ENCODE measurements around the gene CDC42.

DNA sequence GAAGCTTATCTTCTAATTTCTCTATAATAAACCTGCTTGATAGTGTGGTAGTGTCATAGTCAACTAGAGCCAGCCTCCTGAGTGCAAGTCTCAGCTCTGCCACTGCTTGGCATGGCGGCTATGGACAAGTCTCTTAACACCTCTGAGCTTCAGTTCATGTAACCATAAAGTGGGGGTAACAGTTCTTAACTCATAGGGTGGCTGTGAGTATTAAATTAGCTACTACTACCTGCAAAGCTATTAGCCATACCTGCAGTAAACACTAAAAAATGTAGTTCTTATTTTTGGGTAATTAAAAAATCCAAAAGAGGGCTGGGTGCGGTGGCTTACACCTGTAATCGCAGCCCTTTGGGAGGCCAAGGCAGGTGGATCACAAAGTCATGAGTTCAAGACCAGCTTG lies 2.2 kb upstream of the CDC42 start:
- TF ChIP-seq, protein P1, sequence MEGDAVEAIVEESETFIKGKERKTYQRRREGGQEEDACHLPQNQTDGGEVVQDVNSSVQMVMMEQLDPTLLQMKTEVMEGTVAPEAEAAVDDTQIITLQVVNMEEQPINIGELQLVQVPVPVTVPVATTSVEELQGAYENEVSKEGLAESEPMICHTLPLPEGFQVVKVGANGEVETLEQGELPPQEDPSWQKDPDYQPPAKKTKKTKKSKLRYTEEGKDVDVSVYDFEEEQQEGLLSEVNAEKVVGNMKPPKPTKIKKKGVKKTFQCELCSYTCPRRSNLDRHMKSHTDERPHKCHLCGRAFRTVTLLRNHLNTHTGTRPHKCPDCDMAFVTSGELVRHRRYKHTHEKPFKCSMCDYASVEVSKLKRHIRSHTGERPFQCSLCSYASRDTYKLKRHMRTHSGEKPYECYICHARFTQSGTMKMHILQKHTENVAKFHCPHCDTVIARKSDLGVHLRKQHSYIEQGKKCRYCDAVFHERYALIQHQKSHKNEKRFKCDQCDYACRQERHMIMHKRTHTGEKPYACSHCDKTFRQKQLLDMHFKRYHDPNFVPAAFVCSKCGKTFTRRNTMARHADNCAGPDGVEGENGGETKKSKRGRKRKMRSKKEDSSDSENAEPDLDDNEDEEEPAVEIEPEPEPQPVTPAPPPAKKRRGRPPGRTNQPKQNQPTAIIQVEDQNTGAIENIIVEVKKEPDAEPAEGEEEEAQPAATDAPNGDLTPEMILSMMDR (IDR thresholded peaks at IDR 0.05): no peak
- TF ChIP-seq POLR2A (IDR thresholded peaks at IDR 0.05): no peak
